GM21515 (cell line): ENCODE measurements around the gene TRAF5.
"Not testable (repeated sequence)": the region's sequence is repeated elsewhere in the genome, so short reads cannot be mapped to it uniquely, and the experiment has no call there.

ENCODE experiments used
- ATAC-seq: cut with Tn5 transposase; IDR thresholded peaks from one replicate; pipeline ENCODE4 v1.9.1; 2021; ENCODE audit not compliant: unreplicated experiment

Gene TRAF5

DNA sequence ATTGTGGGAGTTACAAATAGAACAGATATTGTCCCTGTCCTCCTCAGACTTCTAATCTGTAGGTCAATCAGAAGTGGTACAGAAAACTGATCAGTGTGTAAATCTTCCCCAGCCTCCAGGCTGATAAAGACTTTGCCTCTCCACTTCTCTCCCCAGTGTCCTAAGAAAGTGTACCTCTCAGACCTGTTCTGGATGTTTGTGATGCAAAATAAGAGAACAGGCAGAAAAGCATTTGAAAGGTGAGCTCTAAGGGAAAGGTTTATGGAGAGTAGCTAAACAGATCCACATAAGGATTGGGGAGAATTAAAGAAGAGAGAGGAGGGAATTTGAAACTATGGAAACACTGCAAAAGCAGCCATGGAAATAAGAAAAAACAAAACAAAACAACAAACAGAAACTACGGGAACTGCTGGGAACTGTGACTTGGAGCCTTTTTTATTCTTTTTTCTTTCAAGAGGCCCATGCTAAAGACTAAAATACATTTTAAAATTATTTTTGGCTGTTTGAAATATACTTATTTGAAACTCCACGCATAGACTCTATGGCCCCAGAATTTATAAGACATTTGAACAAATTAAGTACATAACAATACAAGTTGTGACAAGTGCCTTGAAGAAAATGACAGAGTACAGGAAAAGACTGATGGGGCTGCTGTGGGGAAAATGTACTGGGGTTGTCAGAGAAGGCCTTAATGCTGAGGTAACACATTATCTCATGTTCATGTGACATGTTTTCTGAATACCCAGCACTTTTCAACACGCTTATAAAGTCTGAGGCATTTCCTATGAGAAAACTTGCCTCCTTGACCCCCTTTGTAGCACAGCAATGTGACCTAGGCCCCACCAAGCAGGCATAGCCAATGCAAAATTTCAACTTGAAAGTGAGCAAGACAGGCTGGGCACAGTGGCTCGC, 51.2 kb downstream of the TRAF5 start:
- ATAC-seq, result no peak

DNA sequence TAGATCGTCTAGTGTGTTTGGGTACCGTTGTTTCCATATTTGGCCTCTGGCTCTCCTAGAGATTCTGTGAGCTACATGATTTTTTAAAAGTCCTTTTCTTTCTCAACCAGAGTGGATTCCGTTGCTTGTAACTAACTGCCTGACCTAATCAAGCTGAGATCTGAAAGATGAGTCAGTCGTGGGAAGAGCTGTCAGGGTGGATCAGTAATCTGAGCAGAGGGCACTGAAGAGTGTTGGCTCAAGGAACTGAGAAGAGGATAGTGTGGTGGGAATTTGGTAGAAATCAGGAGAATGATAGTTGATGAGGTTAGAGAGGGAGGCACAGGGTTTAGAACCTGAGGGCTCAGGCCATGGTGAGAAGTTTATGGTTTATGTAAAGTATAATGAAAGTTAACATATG, 52.2 kb downstream of the TRAF5 start:
- ATAC-seq, result no peak

DNA sequence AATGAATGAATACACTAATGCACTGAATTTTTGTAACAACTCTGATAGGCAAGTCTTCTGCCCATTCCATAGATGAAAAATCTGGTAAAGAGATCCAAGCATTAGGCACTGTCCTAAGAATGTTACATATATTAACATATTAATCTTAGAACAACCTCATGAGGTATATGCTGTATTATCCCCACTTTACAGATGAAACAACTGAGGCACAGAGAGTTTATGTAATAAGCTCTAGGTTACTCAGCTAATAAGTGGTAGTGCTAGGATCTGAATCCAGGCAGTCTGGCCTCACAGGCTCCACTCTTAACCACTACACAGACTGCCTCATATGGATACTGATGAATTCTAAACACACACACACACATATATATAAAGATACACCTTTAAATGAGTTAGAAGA, 52.8 kb downstream of the TRAF5 start:
- ATAC-seq, result no peak

DNA sequence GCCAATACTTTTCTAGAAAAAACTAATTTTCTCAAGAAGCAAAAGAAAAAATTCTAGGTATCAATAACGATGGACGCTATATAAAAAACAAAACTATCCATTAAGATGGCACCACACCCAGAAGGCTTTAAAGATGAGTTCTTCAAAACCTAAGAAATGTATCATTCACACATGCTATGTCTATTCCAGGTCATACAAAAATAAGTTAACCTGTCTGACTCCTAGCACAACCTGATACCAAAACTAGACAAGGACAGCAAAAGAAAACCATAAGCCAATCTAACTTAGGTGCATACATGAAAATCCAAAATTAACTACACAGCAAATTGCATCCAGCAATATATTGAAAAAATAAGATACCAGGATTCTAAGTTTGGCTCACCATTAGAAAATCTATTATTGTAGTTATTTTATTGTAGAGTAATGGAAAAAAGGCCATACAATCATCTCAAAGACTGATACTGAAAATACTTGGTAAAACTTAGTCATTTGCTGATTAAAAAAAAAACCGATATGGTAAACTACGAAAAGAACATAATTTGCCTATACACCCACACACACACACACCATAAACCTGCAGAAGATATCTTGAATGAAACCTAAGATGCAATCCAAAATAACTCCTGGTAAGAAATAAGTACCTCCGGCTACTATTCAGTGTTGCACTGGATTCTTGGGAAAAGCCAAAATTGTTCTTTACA, 55.0 kb downstream of the TRAF5 start:
- no peak for ATAC-seq

DNA sequence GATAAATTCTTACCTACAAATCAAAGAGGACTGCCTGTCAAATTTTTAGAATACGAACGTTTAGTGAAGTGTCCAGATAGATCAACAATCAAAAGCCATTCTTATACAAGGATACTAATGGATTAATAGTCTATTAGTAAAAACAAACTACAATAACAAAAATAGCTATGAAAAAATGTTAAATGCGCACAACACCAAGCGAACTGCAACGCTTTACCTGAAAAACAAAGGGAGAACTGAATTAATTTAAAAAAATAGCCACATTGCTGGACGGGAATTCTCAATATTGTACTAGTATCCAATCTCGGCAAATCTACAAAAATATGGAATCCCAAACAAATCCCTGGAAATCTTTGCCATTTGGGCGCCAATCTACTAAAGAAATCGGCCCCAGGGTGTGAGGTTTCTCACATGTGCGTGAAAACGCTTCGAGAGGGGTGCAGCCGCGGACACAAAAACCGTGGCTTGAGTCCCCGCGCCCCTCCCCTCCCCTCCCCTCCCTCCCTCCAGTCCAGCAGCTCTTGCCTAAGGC, 55.6 kb downstream of the TRAF5 start:
- ATAC-seq, result no peak

DNA sequence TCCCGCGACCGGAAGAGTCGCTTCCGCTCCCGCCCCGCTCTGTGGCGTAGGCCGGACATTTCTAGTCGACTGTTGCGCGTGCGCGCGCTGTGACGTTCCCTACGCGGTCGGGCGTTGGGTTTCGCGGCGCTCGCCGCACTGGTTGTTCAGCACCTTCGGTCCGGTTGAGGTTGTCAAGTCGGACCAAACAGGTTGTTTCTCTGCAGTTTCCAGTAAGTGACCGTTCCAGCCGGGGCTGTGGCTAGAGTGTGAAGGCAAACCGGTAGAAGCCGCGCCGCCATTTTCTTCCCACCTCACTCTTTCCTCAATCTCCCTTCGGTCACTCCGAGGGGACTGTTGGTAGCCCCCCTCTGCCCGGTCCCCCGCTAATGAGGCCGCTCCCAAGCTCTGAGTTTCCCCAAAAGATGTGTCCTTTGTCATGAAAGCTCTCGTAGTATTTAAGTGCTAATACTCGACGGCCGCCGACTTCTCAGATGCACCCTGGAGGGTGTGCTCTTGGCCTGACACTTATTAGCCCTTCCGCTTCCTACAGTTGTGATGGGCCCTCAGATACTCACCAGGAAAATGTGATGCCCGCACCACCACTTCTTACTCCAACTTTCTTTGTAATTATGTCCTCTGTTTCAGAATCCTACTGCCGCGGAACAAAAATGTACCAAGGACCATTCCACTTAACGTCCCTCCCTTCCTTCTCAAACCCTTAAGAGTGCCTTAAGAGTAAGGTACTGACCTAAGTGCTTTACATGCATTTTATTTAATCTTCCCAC, 56.3 kb downstream of the TRAF5 start:
- ATAC-seq, result peak; percentile 95

DNA sequence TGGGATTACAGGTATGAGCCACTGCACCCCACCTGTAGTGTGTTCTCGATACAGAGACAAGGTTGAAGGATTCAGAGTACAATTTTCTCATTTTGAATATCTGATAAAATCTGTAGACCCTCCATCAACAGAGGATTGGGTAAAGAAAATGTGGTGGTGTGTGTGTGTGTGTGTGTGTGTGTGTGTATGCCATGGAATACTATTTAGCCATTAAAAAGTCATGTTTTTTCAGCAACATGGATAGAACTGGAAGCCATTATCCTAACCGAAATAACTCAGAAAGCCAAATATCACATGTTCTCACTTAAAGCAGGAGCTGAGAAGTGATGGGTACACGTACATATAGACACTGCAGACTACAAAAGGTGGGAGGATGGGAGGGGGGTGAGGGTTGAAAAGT, 57.9 kb downstream of the TRAF5 start:
- no peak for ATAC-seq

DNA sequence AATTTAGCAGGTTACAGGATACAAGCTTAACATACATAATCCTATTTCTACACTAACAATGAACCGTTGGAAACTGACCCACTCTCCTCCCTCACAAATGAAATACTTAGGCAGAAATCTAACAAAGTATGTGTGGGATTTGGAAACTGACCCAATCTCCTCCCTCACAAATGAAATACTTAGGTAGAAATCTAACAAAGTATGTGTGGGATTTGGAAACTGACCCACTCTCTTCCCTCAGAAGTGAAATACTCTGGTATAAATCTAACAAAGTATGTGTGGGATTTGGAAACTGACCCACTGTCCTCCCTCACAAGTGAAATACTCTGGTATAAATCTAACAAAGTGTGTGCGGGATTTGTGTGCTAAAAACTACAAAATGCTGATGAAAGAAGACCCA, 60.3 kb downstream of the TRAF5 start:
- ATAC-seq, result no peak

DNA sequence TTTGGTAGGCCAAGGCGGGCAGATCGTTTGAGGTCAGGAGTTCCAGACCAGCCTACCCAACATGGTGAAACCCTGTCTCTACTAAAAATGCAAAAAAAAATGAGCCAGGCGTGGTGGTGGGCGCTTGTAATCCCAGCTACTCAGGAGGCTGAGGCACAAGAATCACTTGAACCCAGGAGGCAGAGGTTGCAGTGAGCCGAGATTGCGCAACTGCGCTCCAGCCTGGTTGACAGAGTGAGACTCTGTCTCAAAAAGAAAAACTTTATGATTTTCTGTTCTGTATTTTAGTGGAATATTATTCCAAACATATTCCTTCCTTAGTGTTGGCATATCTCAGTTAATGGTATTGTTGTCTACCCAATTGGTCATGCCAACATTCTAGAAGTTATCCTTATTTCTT, 64.2 kb downstream of the TRAF5 start:
- not testable (repeated sequence) for ATAC-seq

DNA sequence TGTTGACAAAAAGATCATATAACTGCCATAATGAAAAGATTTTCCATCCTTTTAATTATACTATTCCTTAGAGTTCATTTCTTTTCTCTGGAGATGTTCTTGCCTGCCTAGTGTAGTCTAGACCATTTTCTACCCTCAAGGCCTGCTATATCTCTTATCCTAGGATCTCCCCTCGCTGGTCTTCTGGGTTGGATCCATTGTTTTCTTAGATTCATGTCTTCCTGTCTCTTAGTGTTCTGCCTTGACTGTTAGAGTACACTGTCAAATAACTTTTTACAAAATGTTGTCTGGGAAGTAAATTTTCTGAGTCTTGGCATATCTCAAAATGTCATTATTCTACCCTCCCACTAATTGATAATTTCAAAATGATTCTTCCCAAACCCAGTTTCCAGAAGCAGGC, 66.6 kb downstream of the TRAF5 start:
- ATAC-seq, result no peak

DNA sequence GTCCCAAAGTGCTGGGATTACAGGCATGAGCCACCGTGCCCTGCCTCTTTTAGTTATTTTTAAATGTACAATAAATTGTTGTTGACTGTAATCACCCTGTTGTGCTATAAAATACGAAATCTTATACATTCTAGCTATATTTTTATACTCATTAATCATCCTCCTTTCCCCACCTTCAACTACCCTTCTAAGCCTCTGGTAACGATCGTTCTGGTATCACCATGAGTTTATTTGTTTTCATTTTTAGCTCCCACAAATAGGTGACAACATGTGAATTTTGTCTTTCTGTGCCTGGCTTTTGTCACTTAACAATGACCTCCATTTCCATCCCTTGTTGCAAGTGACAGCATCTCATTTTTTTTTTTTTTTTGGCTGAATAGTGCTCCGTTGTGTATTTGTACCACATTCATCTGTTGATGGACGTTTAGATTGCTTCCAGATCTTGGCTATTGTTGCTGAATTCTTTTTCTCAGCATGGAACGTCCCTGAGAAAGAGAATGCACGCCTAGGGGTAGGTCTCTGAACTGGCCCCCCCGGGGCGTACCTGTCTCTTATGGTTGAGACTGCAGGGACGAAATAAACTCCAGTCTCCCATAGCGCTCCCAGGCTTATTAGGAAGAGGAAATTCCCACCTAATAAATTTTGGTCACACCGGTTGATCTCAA, 71.8 kb downstream of the TRAF5 start:
- not testable (repeated sequence) for ATAC-seq

DNA sequence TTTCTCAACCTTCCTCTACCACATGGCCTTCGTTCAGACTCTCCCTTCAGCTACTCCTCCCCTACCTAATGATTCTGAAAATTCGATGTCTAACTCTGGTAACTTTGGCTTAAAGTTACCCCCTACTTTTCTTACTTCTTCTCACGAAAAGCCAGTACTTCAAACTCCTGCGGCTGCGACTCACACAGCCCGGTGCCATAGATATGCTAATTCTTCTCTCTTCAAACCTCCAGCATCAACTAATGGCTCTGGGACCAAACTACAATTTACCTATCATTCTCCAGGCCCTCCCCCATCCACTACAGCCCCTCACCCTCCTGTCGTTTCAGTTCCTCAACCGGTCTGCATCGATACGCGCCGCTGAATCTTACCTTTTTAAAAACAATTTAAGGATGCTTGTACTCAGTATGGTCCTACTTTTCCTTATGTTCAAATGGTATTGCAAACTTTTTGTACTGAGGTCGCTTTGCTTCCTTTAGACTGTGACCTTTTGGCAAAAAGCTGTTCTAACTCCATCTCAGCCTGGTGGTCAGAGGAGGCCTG, 73.3 kb downstream of the TRAF5 start:
- not testable (repeated sequence) for ATAC-seq

DNA sequence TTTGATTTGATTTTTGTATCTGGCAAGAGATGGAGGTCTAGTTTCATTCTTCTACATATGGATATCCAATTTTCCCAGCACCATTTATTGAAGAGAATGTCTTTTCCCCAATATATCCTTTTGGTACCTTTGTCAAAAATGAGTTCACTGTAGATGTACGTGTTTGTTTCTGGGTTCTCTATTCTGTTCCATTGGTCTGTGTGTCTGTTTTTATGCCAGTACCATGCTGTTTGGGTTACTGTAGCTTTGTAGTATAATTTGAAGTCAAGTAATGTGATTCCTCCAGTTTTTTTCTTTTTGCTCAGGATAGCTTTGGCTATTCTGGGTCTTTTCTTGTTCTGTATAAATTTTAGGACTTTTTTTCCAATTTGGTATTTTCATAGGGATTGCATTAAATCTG, 75.1 kb downstream of the TRAF5 start:
- ATAC-seq, result not testable (repeated sequence)

DNA sequence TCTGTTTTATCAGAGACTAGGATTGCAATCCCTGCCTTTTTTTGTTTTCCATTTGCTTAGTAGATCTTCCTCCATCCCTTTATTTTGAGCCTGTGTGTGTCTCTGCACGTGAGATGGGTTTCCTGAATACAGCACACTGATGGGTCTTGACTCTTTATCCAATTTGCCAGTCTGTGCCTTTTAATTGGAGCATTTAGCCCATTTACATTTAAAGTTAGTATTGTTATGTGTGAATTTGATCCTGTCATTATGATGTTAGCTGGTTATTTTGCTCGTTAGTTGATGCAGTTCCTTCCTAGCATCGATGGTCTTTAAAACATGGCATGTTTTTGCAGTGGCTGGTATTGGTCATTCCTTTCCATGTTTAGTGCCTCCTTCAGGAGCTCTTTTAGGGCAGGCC, 79.5 kb downstream of the TRAF5 start:
- not testable (repeated sequence) for ATAC-seq

DNA sequence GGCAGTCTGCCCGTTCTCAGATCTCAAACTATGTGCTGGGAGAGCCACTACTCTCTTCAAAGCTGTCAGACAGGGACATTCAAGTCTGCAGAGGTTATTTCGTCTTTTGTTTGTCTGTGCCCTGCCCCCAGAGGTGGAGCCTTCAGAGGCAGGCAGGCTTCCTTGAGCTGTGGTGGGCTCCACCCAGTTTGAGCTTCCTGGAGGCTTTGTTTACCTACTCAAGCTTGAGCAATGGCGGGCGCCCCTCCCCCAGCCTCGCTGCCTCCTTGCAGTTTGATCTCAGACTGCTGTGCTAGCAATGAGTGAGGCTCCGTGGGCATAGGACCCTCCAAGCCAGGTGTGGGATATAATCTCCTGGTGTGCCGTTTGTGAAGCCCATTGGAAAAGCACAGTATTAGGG, 81.1 kb downstream of the TRAF5 start:
- ATAC-seq, result not testable (repeated sequence)

DNA sequence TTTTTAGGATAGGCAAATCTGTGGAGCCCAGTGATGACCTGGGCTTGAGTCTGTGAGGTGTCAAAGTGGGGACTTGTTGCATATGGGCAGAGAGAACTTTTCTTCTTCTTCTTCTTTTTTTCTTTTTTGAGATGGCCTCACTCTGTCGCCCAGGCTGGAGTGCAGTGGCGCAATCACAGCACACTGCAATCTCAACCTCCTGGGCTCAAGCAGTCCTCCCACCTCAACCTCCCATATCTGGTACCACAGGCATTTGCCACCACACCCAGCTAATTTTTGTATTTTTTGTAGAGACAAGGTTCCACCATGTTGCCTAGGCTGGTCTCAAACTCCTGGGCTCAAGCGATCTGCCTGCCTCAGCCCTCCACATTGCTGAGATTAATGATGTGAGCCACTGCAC, 85.0 kb downstream of the TRAF5 start:
- no peak for ATAC-seq

DNA sequence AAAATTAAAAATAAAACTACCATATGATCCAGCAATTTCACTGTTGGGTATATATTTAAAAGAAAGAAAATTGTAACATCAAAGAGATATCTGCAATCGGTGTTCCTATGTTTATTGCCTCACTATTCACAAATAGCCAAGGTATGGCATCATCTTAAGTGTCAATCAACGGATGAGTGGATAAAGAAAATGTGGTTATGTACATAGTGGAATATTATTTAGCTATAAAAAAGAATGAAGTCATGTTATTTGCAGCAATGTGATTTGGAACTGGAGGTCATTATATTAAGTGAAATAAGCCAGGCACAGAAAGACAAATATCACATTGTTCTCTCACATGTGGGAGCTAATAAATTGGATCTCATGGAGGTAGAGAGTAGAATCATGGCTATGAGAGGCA, 89.1 kb downstream of the TRAF5 start:
- ATAC-seq, result no peak

DNA sequence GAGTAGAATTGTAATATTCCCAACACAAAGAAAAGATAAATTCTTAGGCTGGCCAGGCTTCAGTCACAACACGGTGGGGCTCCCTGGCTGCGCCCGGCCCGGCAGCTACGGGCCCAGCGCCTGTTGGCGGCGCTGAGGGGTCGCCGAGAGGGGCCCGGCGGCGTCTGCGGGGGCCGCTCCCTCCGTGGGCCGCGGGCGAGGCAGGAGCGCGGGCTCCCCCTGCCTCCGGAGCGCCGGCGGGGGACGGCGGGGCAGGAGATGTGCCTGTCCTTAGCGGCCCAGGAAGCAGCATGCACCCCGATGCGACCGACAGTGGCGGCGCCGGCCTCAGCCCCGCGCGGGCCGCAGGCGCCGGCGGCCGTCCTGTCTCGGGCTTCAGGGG, 89.6 kb downstream of the TRAF5 start:
- ATAC-seq, result peak; percentile 66

DNA sequence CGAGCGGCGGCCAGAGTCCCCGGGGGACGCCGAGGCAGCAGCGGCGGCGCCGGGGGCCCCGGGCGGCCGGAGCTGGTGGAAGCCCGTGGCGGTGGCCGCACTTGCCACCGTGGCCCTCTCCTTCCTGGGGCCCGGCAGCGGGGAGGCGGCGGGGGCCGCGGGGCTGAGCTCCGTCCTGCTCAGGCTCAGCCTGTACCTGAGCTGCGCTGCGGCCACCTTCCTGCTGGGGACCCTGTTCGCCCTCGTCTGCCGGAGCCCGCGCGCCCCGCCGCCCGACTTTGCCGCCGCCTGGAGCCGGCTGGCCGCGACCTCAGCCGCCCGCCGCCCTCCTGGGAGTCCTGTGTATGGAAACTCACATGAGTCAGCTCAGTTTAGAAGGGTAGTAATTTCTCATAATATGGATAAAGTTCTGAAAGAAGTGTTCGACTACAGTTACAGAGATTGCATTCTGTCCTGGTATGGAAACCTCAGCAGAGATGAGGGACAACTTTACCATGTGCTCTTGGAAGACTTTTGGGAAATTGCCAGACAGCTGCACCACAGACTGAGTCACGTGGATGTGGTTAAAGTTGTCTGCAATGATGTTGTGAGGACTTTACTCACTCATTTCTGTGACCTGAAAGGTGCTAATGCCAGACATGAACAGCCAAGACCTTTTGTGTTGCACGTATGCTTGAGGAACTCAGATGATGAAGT, 90.1 kb downstream of the TRAF5 start:
- ATAC-seq, result peak; percentile 63

DNA sequence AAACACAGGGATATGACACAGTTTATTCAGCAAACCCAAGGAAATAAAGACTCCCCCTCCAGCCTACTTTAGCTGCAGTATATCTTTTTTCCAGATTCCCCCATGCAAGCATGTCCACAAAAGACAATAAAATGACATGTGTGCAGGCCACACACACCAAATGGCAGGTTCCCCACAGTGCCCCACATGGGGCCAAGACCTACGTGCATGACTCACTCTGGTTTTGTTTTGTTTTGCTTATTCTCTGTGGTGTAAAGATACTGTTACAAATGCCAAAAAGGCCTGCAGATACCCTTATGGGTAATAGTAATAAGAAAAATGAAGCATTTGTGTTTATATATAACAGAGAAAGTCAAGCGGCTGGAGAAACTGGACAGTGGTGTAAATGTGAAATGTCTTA, 93.8 kb downstream of the TRAF5 start:
- no peak for ATAC-seq
